ENCODE results near the gene DNPEP.

The DNPEP gene

DNA sequence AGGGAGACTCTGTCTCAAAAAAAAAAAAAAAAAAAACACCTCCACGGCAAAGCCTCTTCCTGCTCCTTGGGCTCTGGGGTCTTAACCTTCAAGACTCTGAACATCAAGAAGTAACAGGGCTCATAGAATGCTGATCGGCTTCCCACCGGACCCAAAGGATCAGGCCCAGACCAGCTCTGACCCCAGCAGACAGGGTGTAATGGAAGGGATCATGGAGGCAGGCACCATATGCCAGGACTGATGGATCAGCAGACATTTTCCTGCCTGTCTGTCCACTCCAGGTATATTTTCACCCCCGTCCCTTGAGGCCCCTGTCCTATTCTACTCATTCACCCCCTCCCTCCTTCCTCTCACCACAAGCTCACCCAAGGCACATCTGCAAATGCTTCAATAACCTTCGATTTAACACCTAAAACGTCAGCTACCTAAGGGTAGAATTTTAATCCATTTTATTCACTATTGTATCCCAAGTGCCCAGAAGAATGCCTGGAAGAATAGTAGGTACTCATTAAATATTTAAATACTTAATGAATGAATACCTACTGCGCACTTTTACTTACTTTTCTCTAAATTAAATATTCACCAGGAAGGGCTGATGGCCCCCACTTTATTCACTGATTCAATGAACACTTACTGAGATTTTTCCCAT lies 42.4 kb upstream of the DNPEP start:
- Histone ChIP-seq H3K36me3 (ENCODE audit: low read depth) (no peaks in the 10 kb centered on the region), H3K27ac (ENCODE audit: poor library complexity, severe bottlenecking) (no peak overlapping the region), H3K4me3 (ENCODE audit: severe bottlenecking) (no peak overlapping the region), H3K27me3 (ENCODE audit: insufficient read depth, poor library complexity, severe bottlenecking) (no peaks in the 10 kb centered on the region), H3K4me1 (ENCODE audit: insufficient read depth, poor library complexity, severe bottlenecking) (no peaks in the 10 kb centered on the region), H3K9me3 (ENCODE audit: severe bottlenecking) (no peaks in the 10 kb centered on the region)
- TF ChIP-seq, protein P1, sequence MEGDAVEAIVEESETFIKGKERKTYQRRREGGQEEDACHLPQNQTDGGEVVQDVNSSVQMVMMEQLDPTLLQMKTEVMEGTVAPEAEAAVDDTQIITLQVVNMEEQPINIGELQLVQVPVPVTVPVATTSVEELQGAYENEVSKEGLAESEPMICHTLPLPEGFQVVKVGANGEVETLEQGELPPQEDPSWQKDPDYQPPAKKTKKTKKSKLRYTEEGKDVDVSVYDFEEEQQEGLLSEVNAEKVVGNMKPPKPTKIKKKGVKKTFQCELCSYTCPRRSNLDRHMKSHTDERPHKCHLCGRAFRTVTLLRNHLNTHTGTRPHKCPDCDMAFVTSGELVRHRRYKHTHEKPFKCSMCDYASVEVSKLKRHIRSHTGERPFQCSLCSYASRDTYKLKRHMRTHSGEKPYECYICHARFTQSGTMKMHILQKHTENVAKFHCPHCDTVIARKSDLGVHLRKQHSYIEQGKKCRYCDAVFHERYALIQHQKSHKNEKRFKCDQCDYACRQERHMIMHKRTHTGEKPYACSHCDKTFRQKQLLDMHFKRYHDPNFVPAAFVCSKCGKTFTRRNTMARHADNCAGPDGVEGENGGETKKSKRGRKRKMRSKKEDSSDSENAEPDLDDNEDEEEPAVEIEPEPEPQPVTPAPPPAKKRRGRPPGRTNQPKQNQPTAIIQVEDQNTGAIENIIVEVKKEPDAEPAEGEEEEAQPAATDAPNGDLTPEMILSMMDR (IDR thresholded peaks at IDR 0.05; ENCODE audit: poor library complexity, severe bottlenecking), result no peak
- ATAC-seq (ENCODE audit: low read depth) (no peak), DNase-seq (ENCODE audit: low spot score) (no peak)

DNA sequence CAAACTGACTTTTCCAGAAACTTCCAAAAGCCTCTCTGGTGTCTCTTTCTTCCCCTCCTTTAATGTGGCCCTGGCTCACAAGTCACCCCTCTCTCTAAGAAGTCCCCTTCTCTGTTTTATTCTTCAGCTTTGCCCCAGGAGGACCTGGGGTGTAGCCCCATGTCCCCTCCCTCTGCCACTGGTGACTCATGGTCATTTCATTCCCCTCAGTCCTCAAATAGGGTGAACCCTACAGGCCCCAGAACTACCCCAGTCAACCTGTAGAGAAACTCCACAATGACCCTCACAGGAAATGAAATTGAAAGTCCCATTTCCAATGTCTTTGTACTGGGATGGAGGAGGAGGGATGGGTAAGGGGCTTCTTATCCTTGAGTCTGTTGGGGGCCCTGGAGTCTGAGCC lies 40.8 kb upstream of the DNPEP start:
- no peaks in the 10 kb centered on the region for H3K36me3 ChIP-seq (ENCODE audit: low read depth)

DNA sequence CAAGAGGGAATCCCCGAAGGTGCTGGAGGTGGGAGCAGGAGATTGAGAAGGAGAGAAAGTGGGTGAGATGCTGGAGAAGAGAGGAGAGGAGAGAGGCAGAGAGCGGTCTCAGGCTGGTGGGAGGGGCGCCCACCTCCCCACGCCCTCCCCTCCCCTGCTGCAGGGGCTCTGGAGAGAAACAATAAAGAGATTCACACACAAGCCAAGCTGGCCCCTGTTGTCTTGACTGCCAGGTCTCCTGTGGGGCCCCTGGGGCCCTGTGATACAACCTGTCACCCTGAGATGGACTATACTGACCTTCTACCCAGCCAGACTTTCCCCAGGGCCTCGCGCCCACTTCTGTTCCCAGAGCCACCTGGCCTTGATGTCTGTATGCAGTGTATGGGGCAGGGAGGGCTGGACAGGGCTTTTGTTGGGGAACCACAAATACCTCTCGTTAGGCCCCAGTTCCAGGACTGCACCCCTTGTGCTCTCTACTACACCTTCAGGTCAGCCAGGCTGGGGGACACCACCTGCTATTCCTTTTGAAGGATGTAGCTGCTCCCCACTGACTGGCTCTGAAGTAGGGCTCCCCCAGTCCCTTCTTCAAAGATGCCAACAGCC lies 38.9 kb upstream of the DNPEP start:
- Histone ChIP-seq H3K4me1 (ENCODE audit: insufficient read depth, poor library complexity, severe bottlenecking) (no peaks in the 10 kb centered on the region), H3K9me3 (ENCODE audit: severe bottlenecking) (no peaks in the 10 kb centered on the region), H3K27ac (ENCODE audit: poor library complexity, severe bottlenecking) (no peak overlapping the region), H3K27me3 (ENCODE audit: insufficient read depth, poor library complexity, severe bottlenecking) (no peaks in the 10 kb centered on the region), H3K36me3 (ENCODE audit: low read depth) (no peaks in the 10 kb centered on the region), H3K4me3 (ENCODE audit: severe bottlenecking) (no peak overlapping the region)
- TF ChIP-seq, protein P1 (IDR thresholded peaks at IDR 0.05; ENCODE audit: poor library complexity, severe bottlenecking), result no peak
- ATAC-seq (ENCODE audit: low read depth) (no peak), DNase-seq (ENCODE audit: low spot score) (no peak)

More for the DNA sequence above, 40.8 kb upstream of the DNPEP start:
- Histone ChIP-seq H3K27me3 (ENCODE audit: insufficient read depth, poor library complexity, severe bottlenecking) (no peaks in the 10 kb centered on the region), H3K4me1 (ENCODE audit: insufficient read depth, poor library complexity, severe bottlenecking) (no peaks in the 10 kb centered on the region), H3K4me3 (ENCODE audit: severe bottlenecking) (no peak overlapping the region), H3K27ac (ENCODE audit: poor library complexity, severe bottlenecking) (no peak overlapping the region), H3K9me3 (ENCODE audit: severe bottlenecking) (no peaks in the 10 kb centered on the region)
- TF ChIP-seq, protein P1 (IDR thresholded peaks at IDR 0.05; ENCODE audit: poor library complexity, severe bottlenecking), result no peak
- DNase-seq (ENCODE audit: low spot score) (no peak), ATAC-seq (ENCODE audit: low read depth) (no peak)

DNA sequence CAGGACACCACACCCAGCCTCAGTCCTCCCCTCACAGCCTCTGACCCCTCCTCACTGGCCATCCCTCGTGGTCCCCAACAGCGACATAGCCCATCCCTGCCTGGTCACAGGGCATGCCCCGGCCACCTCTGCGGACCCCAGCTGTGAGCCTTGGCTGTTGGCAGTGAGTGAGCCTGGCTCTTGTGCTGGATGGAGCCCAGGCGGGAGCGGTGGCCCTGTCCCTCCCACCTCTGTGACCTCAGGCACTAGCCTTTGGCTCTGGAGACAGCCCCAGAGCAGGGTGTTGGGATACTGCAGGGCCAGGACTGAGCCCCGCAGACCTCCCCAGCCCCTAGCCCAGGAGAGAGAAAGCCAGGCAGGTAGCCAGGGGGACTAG lies 38.3 kb upstream of the DNPEP start:
- H3K27ac ChIP-seq (ENCODE audit: poor library complexity, severe bottlenecking), result no peak overlapping the region
- no peak overlapping the region for H3K4me3 ChIP-seq (ENCODE audit: severe bottlenecking)
- TF ChIP-seq, protein P1 (IDR thresholded peaks at IDR 0.05; ENCODE audit: poor library complexity, severe bottlenecking), result no peak
- H3K4me1 ChIP-seq (ENCODE audit: insufficient read depth, poor library complexity, severe bottlenecking), result no peaks in the 10 kb centered on the region
- ATAC-seq (ENCODE audit: low read depth) (no peak), DNase-seq (ENCODE audit: low spot score) (no peak)
- H3K36me3 ChIP-seq (ENCODE audit: low read depth), result no peaks in the 10 kb centered on the region
- no peaks in the 10 kb centered on the region for H3K27me3 ChIP-seq (ENCODE audit: insufficient read depth, poor library complexity, severe bottlenecking)
- H3K9me3 ChIP-seq (ENCODE audit: severe bottlenecking), result no peaks in the 10 kb centered on the region

All from RWPE2 (cell line).